HepG2 (cell line): ENCODE data around the gene CAPN9. TPM values are rescaled to one million over a fixed set of nuclear protein-coding genes. Genes with fewer than 3 reads are reported as not detected.

Experiments
- ARNTL ChIP-seq: sonication (generic); formaldehyde crosslinking; IDR thresholded peaks from 2 replicates; pipeline ENCODE4 v1.4.0; 2020; ENCODE audit warnings: mild to moderate bottlenecking, missing genetic modification reagents
- CBX5 ChIP-seq: sonication (generic); formaldehyde crosslinking; IDR thresholded peaks from 2 replicates; pipeline ENCODE4 v1.4.0; 2020; ENCODE audit warnings: missing genetic modification reagents, borderline replicate concordance
- FOXO1 ChIP-seq: sonication (generic); formaldehyde crosslinking; IDR thresholded peaks from 2 replicates; pipeline ENCODE4 v1.4.0; 2020; ENCODE audit warnings: missing genetic modification reagents
- MLLT10 ChIP-seq: sonication (generic); formaldehyde crosslinking; IDR thresholded peaks from 2 replicates; pipeline ENCODE4 v1.4.0; 2020; ENCODE audit warnings: missing genetic modification reagents
- NFIB ChIP-seq: sonication (generic); formaldehyde crosslinking; IDR thresholded peaks from 2 replicates; pipeline ENCODE4 v1.9.0; 2021; ENCODE audit warnings: missing genetic modification reagents, mild to moderate bottlenecking, borderline replicate concordance
- POLR2A ChIP-seq, 2 experiments: IDR thresholded peaks; 2 replicates each; pipeline ENCODE4 v1.6.1; 2011; ENCODE audit warnings: low read depth in 2 of 2, low read length in 2 of 2, mild to moderate bottlenecking in 1 of 2, moderate library complexity in 1 of 2; ENCODE audit not compliant: insufficient read depth in 1 of 2
- SKI ChIP-seq: fragments of 450-650 bp; IDR thresholded peaks from one replicate; pipeline ENCODE4 v1.6.1; 2018; ENCODE audit warnings: mild to moderate bottlenecking; ENCODE audit not compliant: partially characterized antibody
- TBX2 ChIP-seq: sonication (generic); formaldehyde crosslinking; IDR thresholded peaks from 2 replicates; pipeline ENCODE4 v1.5.0; 2020; ENCODE audit warnings: missing genetic modification reagents, mild to moderate bottlenecking, borderline replicate concordance
- TGIF2 ChIP-seq: IDR thresholded peaks from 2 replicates; pipeline ENCODE4 v1.6.1; 2016; ENCODE audit warnings: control low read depth, missing compliant biosample characterization
- THAP7 ChIP-seq: sonication (generic); formaldehyde crosslinking; IDR thresholded peaks from 2 replicates; pipeline ENCODE4 v1.8.1; 2023; ENCODE audit warnings: mild to moderate bottlenecking, missing genetic modification reagents
- ZBTB37 ChIP-seq: sonication (generic); formaldehyde crosslinking; IDR thresholded peaks from 2 replicates; pipeline ENCODE4 v1.4.0; 2020; ENCODE audit warnings: mild to moderate bottlenecking, missing genetic modification reagents
- ZFP36 ChIP-seq: fragments of 150-350 bp; IDR thresholded peaks from 2 replicates; pipeline ENCODE4 v1.6.1; 2018; ENCODE audit warnings: borderline replicate concordance, low read length, low read depth; ENCODE audit not compliant: partially characterized antibody
- ZKSCAN8 ChIP-seq: IDR thresholded peaks from 2 replicates; pipeline ENCODE4 v1.6.1; 2016; ENCODE audit warnings: borderline replicate concordance, missing genetic modification reagents, missing compliant biosample characterization
- ZNF20 ChIP-seq: sonication (generic); formaldehyde crosslinking; IDR thresholded peaks from 2 replicates; pipeline ENCODE4 v1.4.0; 2020; ENCODE audit warnings: mild to moderate bottlenecking, moderate library complexity, missing genetic modification reagents
- ZNF24 ChIP-seq: fragments of 450-650 bp; IDR thresholded peaks from 2 replicates; pipeline ENCODE4 v1.6.1; 2017; ENCODE audit warnings: antibody characterized with exemption, mild to moderate bottlenecking
- ZNF274 ChIP-seq: sonication (generic); formaldehyde crosslinking; IDR thresholded peaks from 2 replicates; pipeline ENCODE4 v1.5.1; 2020; ENCODE audit warnings: mild to moderate bottlenecking, missing genetic modification reagents
- ZNF317 ChIP-seq: sonication (generic); formaldehyde crosslinking; IDR thresholded peaks from 2 replicates; pipeline ENCODE4 v1.5.0; 2020; ENCODE audit warnings: mild to moderate bottlenecking, missing genetic modification reagents
- ZNF563 ChIP-seq: sonication (generic); formaldehyde crosslinking; IDR thresholded peaks from 2 replicates; pipeline ENCODE4 v1.8.0; 2022; ENCODE audit warnings: mild to moderate bottlenecking, moderate library complexity, missing genetic modification reagents
- ZNF674 ChIP-seq: sonication (generic); formaldehyde crosslinking; IDR thresholded peaks from 2 replicates; pipeline ENCODE4 v1.5.0; 2020; ENCODE audit warnings: low read depth, mild to moderate bottlenecking, missing genetic modification reagents
- ZNF691 ChIP-seq: sonication (generic); formaldehyde crosslinking; IDR thresholded peaks from 2 replicates; pipeline ENCODE4 v1.4.0; 2020; ENCODE audit warnings: missing genetic modification reagents, low read depth, mild to moderate bottlenecking, borderline replicate concordance
- ZNF850 ChIP-seq: sonication (generic); formaldehyde crosslinking; conservative IDR thresholded peaks from 2 replicates; pipeline ENCODE4 v1.9.0; 2021; ENCODE audit warnings: mild to moderate bottlenecking, missing genetic modification reagents
- ZSCAN9 ChIP-seq: IDR thresholded peaks from 2 replicates; pipeline ENCODE4 v1.6.1; 2016; ENCODE audit warnings: borderline replicate concordance
- polyA plus RNA-seq, 8 experiments: library from polyadenylated mRNA; depleted of rRNA in 3 of 8; stranded (reverse) in 7 of 8; unstranded in 1 of 8; fragments of >200 nt; fragmentation: Illumina TruSeq in 4 of 8; extraction: Trizol in 4 of 8; gene quantifications; 2 replicates each; pipeline versions ENCODE4 v1.2.1 to v1.2.3, GENCODE V29; 2011 to 2016; ENCODE audit warnings: low read depth in 4 of 8, missing spikeins in 1 of 8, mixed read lengths in 1 of 8; ENCODE audit not compliant: insufficient read depth in 1 of 8
- total RNA-seq, 5 experiments: library from RNA; depleted of rRNA; stranded (reverse); fragments of >200 nt; fragmentation: Illumina TruSeq; extraction: Trizol; gene quantifications; 2 replicates each; pipeline ENCODE4 v1.2.3, GENCODE V29; 2016; ENCODE audit warnings: low read depth in 1 of 5
- TF ChIP-seq, protein P1 (sequence below): sonication (generic); formaldehyde crosslinking; IDR thresholded peaks from 2 replicates; pipeline ENCODE4 v1.4.0; 2020; ENCODE audit warnings: missing genetic modification reagents
- TF ChIP-seq, protein P2 (sequence below): sonication (generic); formaldehyde crosslinking; IDR thresholded peaks from 2 replicates; pipeline ENCODE4 v1.5.0; 2020; ENCODE audit warnings: mild to moderate bottlenecking, low read depth, missing genetic modification reagents, borderline replicate concordance
- TF ChIP-seq, protein P3 (sequence below): sonication (generic); formaldehyde crosslinking; IDR thresholded peaks from 2 replicates; pipeline ENCODE4 v1.4.0; 2020; ENCODE audit warnings: missing genetic modification reagents

CAPN9 gene
- total and polyA plus RNA-seq, 2 of the 13 experiments (the other 11 are each of a cell fraction or from before 2014, with no cell fraction given), result 0.04 to 0.31 TPM

- TF ChIP-seq, protein P1, sequence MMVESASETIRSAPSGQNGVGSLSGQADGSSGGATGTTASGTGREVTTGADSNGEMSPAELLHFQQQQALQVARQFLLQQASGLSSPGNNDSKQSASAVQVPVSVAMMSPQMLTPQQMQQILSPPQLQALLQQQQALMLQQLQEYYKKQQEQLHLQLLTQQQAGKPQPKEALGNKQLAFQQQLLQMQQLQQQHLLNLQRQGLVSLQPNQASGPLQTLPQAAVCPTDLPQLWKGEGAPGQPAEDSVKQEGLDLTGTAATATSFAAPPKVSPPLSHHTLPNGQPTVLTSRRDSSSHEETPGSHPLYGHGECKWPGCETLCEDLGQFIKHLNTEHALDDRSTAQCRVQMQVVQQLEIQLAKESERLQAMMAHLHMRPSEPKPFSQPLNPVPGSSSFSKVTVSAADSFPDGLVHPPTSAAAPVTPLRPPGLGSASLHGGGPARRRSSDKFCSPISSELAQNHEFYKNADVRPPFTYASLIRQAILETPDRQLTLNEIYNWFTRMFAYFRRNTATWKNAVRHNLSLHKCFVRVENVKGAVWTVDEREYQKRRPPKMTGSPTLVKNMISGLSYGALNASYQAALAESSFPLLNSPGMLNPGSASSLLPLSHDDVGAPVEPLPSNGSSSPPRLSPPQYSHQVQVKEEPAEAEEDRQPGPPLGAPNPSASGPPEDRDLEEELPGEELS (CRISPR knock-in tag), result 0 out of 2 replicates have a peak, but pooled peaks have one; percentile 20
- no peak for TF ChIP-seq ZNF20 (CRISPR knock-in tag)
- TF ChIP-seq ZSCAN9 (CRISPR knock-in tag), result 0 out of 2 replicates have a peak, but pooled peaks have one; percentile 19
- no peak for TF ChIP-seq NFIB (CRISPR knock-in tag)
- TF ChIP-seq ZNF691, result no peak
- TF ChIP-seq ZNF317 (CRISPR knock-in tag), result 0 out of 2 replicates have a peak, but pooled peaks have one; percentile 34
- no peak for TF ChIP-seq CBX5 (CRISPR knock-in tag)
- no peak for TF ChIP-seq ZFP36
- TF ChIP-seq ZNF850, result no peak
- no peak for TF ChIP-seq POLR2A (IDR thresholded peaks at IDR 0.05; ENCODE audit: insufficient read depth in 1 of 2, low read depth in 2 of 2, low read length in 2 of 2)
- no peak for TF ChIP-seq THAP7 (CRISPR knock-in tag)
- TF ChIP-seq MLLT10 (CRISPR knock-in tag), result no peak
- no peak for TF ChIP-seq ZBTB37 (CRISPR knock-in tag)
- TF ChIP-seq, protein P2, sequence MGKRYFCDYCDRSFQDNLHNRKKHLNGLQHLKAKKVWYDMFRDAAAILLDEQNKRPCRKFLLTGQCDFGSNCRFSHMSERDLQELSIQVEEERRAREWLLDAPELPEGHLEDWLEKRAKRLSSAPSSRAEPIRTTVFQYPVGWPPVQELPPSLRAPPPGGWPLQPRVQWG (CRISPR knock-in tag), result no peak
- TF ChIP-seq ZNF274, result no peak
- TF ChIP-seq ZNF24, result 0 out of 2 replicates have a peak, but pooled peaks have one; percentile 71
- TF ChIP-seq ZKSCAN8 (CRISPR knock-in tag), result no peak; the same call in 1 of the 2 replicates
- TF ChIP-seq TBX2 (CRISPR knock-in tag), result no peak
- TF ChIP-seq SKI, result no peak
- TF ChIP-seq ZNF563 (CRISPR knock-in tag), result no peak
- TF ChIP-seq FOXO1 (CRISPR knock-in tag), result no peak
- no peak for TF ChIP-seq ARNTL (CRISPR knock-in tag)
- TF ChIP-seq, protein P3, sequence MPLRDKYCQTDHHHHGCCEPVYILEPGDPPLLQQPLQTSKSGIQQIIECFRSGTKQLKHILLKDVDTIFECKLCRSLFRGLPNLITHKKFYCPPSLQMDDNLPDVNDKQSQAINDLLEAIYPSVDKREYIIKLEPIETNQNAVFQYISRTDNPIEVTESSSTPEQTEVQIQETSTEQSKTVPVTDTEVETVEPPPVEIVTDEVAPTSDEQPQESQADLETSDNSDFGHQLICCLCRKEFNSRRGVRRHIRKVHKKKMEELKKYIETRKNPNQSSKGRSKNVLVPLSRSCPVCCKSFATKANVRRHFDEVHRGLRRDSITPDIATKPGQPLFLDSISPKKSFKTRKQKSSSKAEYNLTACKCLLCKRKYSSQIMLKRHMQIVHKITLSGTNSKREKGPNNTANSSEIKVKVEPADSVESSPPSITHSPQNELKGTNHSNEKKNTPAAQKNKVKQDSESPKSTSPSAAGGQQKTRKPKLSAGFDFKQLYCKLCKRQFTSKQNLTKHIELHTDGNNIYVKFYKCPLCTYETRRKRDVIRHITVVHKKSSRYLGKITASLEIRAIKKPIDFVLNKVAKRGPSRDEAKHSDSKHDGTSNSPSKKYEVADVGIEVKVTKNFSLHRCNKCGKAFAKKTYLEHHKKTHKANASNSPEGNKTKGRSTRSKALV (CRISPR knock-in tag), result no peak
- TF ChIP-seq TGIF2 (CRISPR knock-in tag), result no peak
- no peak for TF ChIP-seq ZNF674
Measured at GRCh38 chr1:230715510-230715909, 31.7 kb upstream of the CAPN9 start (continued).
